WTC11 (cell line): Measurements from ENCODE around the gene KRT24. TPM values are rescaled to one million over a fixed set of nuclear protein-coding genes. Genes with fewer than 3 reads are reported as not detected.

Source experiments
- ATAC-seq: fragments of 200-7000 bp; cut with Tn5 transposase; 2 replicates; pipeline ENCODE4 v1.10.0; 2021; ENCODE audit warnings: mild to moderate bottlenecking, moderate library complexity
- CTCF ChIA-PET: fragments of 300-600 bp; sonication (Branson Sonifier 250); formaldehyde crosslinking; loops from one replicate; lab custom pipeline; 2021; ENCODE audit warnings: antibody characterized with exemption; lab: Charles Lee
- POLR2A ChIA-PET: fragments of 350-600 bp; sonication (Branson Sonifier 250); formaldehyde crosslinking; loops from one replicate; lab custom pipeline; 2021; ENCODE audit warnings: antibody characterized with exemption; lab: Charles Lee
- DNase-seq: peaks from one replicate; pipeline ENCODE4 v3.0.0; 2021; ENCODE audit warnings: low spot score
- H3K27ac Mint-ChIP-seq: 2 replicates; pipeline ENCODE4 v1.8.0; 2021; ENCODE audit warnings: mixed read lengths
- H3K27me3 Mint-ChIP-seq: 2 replicates; pipeline ENCODE4 v1.8.0; 2021; ENCODE audit warnings: low read depth, mild to moderate bottlenecking, moderate library complexity, mixed read lengths
- H3K36me3 Mint-ChIP-seq: 2 replicates; pipeline ENCODE4 v1.8.0; 2021; ENCODE audit warnings: mixed read lengths
- H3K4me1 Mint-ChIP-seq: 2 replicates; pipeline ENCODE4 v1.8.0; 2022; ENCODE audit warnings: mixed read lengths
- H3K4me3 Mint-ChIP-seq: 2 replicates; pipeline ENCODE4 v1.8.0; 2021; ENCODE audit warnings: mild to moderate bottlenecking, moderate library complexity, mixed read lengths
- H3K9me3 Mint-ChIP-seq: 2 replicates; pipeline ENCODE4 v1.8.0; 2021; ENCODE audit warnings: mixed read lengths
- AFF4 ChIP-seq: sonication (generic); formaldehyde crosslinking; IDR thresholded peaks from 2 replicates; pipeline ENCODE4 v1.8.1; 2023; ENCODE audit warnings: mild to moderate bottlenecking, missing genetic modification reagents, borderline replicate concordance
- ATF2 ChIP-seq: sonication (generic); formaldehyde crosslinking; IDR thresholded peaks from 2 replicates; pipeline ENCODE4 v1.8.1; 2022; ENCODE audit warnings: low read depth, missing genetic modification reagents, borderline replicate concordance
- ATF6 ChIP-seq: sonication (generic); formaldehyde crosslinking; IDR thresholded peaks from 2 replicates; pipeline ENCODE4 v1.8.1; 2023; ENCODE audit warnings: mild to moderate bottlenecking, missing genetic modification reagents
- E2F1 ChIP-seq: sonication (generic); formaldehyde crosslinking; IDR thresholded peaks from 2 replicates; pipeline ENCODE4 v1.8.0; 2022; ENCODE audit warnings: mild to moderate bottlenecking, missing genetic modification reagents
- EMX1 ChIP-seq: fragments of 250-450 bp; sonication (Bioruptor Pico); IDR thresholded peaks from 2 replicates; pipeline ENCODE4 v1.8.0; 2021; ENCODE audit warnings: mild to moderate bottlenecking
- ESRRA ChIP-seq: sonication (generic); formaldehyde crosslinking; IDR thresholded peaks from 2 replicates; pipeline ENCODE4 v1.8.1; 2022; ENCODE audit warnings: mild to moderate bottlenecking, missing genetic modification reagents, borderline replicate concordance
- FOXJ3 ChIP-seq: sonication (generic); formaldehyde crosslinking; IDR thresholded peaks from 2 replicates; pipeline ENCODE4 v1.9.0; 2021; ENCODE audit warnings: missing genetic modification reagents, mild to moderate bottlenecking, borderline replicate concordance
- HMGXB4 ChIP-seq: sonication (generic); formaldehyde crosslinking; IDR thresholded peaks from 2 replicates; pipeline ENCODE4 v1.8.1; 2023; ENCODE audit warnings: mild to moderate bottlenecking, moderate library complexity, missing genetic modification reagents
- MAX ChIP-seq: sonication (generic); formaldehyde crosslinking; IDR thresholded peaks from 2 replicates; pipeline ENCODE4 v1.8.0; 2022; ENCODE audit warnings: mild to moderate bottlenecking, missing genetic modification reagents
- OVOL2 ChIP-seq: fragments of 250-450 bp; sonication (Bioruptor Pico); IDR thresholded peaks from 2 replicates; pipeline ENCODE4 v1.9.0; 2021; ENCODE audit warnings: mild to moderate bottlenecking, borderline replicate concordance
- SOX15 ChIP-seq: fragments of 250-450 bp; sonication (Bioruptor Pico); IDR thresholded peaks from 2 replicates; pipeline ENCODE4 v1.9.0; 2021; ENCODE audit warnings: mild to moderate bottlenecking
- TEAD1 ChIP-seq: sonication (generic); formaldehyde crosslinking; IDR thresholded peaks from 2 replicates; pipeline ENCODE4 v1.8.0; 2022; ENCODE audit warnings: mild to moderate bottlenecking, missing genetic modification reagents
- ZBTB21 ChIP-seq: sonication (generic); formaldehyde crosslinking; IDR thresholded peaks from 2 replicates; pipeline ENCODE4 v1.8.1; 2023; ENCODE audit warnings: mild to moderate bottlenecking, missing genetic modification reagents, borderline replicate concordance
- ZBTB43 ChIP-seq: sonication (generic); formaldehyde crosslinking; IDR thresholded peaks from 2 replicates; pipeline ENCODE4 v1.8.1; 2023; ENCODE audit warnings: mild to moderate bottlenecking, missing genetic modification reagents
- ZNF121 ChIP-seq: sonication (generic); formaldehyde crosslinking; IDR thresholded peaks from 2 replicates; pipeline ENCODE4 v1.8.0; 2023; ENCODE audit warnings: missing genetic modification reagents
- ZNF219 ChIP-seq: sonication (generic); formaldehyde crosslinking; IDR thresholded peaks from 2 replicates; pipeline ENCODE4 v1.8.0; 2023; ENCODE audit warnings: missing genetic modification reagents, mild to moderate bottlenecking, borderline replicate concordance
- ZNF232 ChIP-seq: sonication (generic); formaldehyde crosslinking; IDR thresholded peaks from 2 replicates; pipeline ENCODE4 v1.8.0; 2022; ENCODE audit warnings: mild to moderate bottlenecking, missing genetic modification reagents
- ZNF512 ChIP-seq: sonication (generic); formaldehyde crosslinking; IDR thresholded peaks from 2 replicates; pipeline ENCODE4 v1.8.1; 2022; ENCODE audit warnings: missing genetic modification reagents, borderline replicate concordance
- ZNF671 ChIP-seq: fragments of 250-450 bp; sonication (Bioruptor Pico); IDR thresholded peaks from 2 replicates; pipeline ENCODE4 v1.8.0; 2021; ENCODE audit warnings: mild to moderate bottlenecking
- total RNA-seq: library from RNA; stranded (reverse); gene quantifications from 3 replicates; pipeline ENCODE4 v1.2.3, GENCODE V29; 2021

Gene KRT24
- total RNA-seq, 1 experiment from 2014 or later = not detected

- no peaks in the 10 kb centered on the region for H3K9me3 Mint-ChIP-seq
- TF ChIP-seq MAX = no peak
- TF ChIP-seq OVOL2 (CRISPR knock-in tag) = no peak
- no peak for TF ChIP-seq ZBTB43 (CRISPR knock-in tag)
- no peak for TF ChIP-seq FOXJ3 (CRISPR knock-in tag)
- TF ChIP-seq ZNF232 = no peak
- TF ChIP-seq SOX15 (CRISPR knock-in tag) = no peak
- TF ChIP-seq ZNF512 = no peak
- TF ChIP-seq TEAD1 (CRISPR knock-in tag) = no peak
- TF ChIP-seq ZBTB21 (CRISPR knock-in tag) = no peak
- no peak for TF ChIP-seq ZNF219 (CRISPR knock-in tag)
- no peak for TF ChIP-seq ZNF121 (CRISPR knock-in tag)
- TF ChIP-seq, all 79 proteins: peak for 0
- no peaks in the 10 kb centered on the region for H3K36me3 Mint-ChIP-seq
- DNase-seq (no peak), ATAC-seq (no peak)
- POLR2A ChIA-PET = no interaction called here
- CTCF ChIA-PET = interaction anchor here (1.2 kb wide), 1 partner anchor 161 kb away, joined by 3 read pairs; no protein-coding TSS in a partner anchor
- H3K27ac Mint-ChIP-seq = no peak overlapping the region
- H3K4me3 Mint-ChIP-seq = no peak overlapping the region
- H3K4me1 Mint-ChIP-seq = no peaks in the 10 kb centered on the region
- H3K27me3 Mint-ChIP-seq = peaks cover 6% of the 10 kb centered on the region; the same call in 1 of the 2 replicates
Measured at GRCh38 chr17:40720899-40721298, 17.3 kb upstream of the KRT24 start.

GRCh38 chr17:40718930-40719329 is 15.4 kb upstream of the KRT24 start:
- CTCF ChIA-PET = no interaction called here
- H3K27ac Mint-ChIP-seq = no peak overlapping the region
- ATAC-seq = no peak
- TF ChIP-seq AFF4 (CRISPR knock-in tag) (no peak), HMGXB4 (no peak), ATF6 (CRISPR knock-in tag) (no peak), ATF2 (CRISPR knock-in tag) (no peak), ZNF121 (CRISPR knock-in tag) (no peak), ZNF219 (CRISPR knock-in tag) (no peak), EMX1 (CRISPR knock-in tag) (no peak), ESRRA (no peak), TEAD1 (CRISPR knock-in tag) (no peak), E2F1 (CRISPR knock-in tag) (no peak), ZBTB43 (CRISPR knock-in tag) (no peak), ZNF671 (CRISPR knock-in tag) (no peak)

More at GRCh38 chr17:40718930-40719329, 15.4 kb upstream of the KRT24 start:
- H3K27me3 Mint-ChIP-seq = peaks cover 4% of the 10 kb centered on the region; the same call in 1 of the 2 replicates
- DNase-seq = no peak
- H3K4me3 Mint-ChIP-seq = no peak overlapping the region
- no peaks in the 10 kb centered on the region for H3K4me1 Mint-ChIP-seq
- no peaks in the 10 kb centered on the region for H3K9me3 Mint-ChIP-seq
- H3K36me3 Mint-ChIP-seq = no peaks in the 10 kb centered on the region
- POLR2A ChIA-PET = no interaction called here
